DMS53 treated with DMSO at 0.1 percent for 48 hours (cell line): ENCODE results near the gene AHCYL1.

Experiments
- DNase-seq: peaks from one replicate; lab custom pipeline; 2025; ENCODE audit not compliant: unreplicated experiment; lab: John Stamatoyannopoulos, UW

Gene AHCYL1

DNA sequence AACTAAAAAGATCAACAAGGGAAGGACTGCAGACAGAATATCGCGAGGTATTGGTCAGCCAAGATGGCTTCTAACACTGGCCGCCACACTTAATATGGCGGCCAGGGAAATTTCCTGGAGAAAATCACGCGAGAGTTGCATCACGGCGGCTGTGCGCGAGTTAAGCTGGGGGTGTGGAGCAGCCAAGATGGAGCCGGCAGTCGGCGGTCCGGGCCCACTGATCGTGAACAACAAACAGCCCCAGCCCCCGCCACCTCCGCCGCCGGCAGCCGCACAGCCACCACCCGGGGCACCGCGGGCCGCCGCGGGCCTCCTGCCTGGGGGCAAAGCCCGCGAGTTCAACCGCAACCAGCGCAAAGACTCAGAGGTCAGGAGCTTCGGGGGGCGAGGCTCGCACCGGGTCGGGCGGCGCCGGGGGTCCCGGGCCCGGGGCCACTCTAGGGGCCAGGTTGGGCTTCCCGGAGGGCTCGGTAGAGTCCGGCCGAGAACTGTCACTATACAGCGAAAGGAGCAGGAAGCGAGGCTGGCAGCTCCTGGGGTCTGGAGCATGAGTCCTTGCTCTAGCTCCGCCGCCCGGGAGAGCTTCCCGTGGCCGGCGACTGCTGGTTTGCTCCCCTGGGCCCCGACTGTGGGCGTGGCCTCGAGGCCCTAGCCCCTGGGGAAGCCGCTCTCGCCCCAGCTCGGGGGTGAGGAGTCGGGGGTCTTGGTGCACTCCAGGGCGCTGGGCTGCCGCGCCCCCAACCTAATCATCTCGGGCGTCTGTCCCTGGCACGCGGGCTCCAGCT is 50.1 kb downstream of the AHCYL1 start, which contains the start of gene STRIP1:
TSS of gene STRIP1 (plus strand) at position 174 of the 785 bp plus-strand sequence. CDS start at position 188, 14 bp downstream.
- DNase-seq: peak; percentile 96

DNA sequence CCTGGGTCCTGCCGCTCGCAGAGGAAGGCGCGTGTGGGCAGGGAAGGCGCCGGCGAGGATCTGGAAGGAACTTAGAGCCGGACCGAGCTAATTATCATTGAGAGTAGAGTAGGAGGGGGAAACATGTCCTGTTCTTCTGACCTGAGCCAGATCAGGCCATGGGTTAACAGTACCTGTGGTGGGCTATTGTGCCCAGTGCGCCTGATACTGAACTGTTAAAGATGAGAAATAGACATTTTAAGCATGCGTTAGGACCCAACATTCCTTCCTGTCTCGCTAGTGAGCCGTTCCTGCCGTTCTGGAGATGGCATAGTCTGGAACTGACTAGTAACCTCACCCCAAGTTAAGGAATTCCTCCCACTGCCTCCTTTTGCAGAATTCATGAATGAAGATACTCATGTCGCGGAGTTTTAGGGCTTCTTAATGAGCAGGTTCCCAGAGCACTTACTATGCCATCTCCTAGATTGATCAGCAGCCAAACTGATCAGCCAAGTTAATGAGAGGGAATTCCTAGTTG is 50.7 kb downstream of the AHCYL1 start:
- no peak for DNase-seq

DNA sequence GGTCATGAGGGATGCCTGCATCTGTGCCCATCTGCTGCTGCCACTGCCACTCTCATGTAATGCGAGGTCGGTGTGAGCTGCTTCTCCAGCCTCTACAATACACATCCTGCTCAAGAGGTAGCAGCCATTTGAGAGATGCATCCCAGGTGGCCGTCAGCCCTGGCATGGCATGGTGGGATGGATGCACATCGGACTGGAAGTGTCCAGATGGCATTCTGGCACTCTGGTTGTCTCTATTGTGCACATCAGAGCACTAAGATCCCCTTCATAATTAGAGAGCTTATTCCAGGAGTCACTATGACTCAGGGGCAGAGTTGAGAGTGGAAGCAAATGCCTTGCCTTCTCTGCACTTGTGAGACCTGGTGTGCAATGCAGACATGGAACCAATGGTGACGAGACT is 53.7 kb downstream of the AHCYL1 start:
- DNase-seq: no peak

DNA sequence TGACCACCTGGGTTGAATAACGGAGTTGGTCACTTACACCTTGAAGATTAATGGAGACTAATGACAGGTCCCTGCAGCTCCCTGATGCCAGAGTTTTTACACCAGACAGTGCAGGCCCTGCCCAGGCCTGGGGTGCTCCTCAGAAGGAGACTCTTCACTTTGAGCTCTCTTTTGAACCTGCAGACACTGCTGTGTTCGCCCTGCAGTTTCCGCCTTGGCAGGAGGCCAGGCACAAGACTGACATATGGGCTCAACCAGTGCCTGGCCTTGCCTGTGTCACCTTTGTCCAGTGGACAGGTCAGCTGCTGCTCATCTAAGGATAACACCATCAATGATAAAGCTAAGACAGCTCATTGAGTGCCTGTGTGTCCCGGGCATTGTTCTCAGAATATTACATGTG is 55.1 kb downstream of the AHCYL1 start:
- DNase-seq: no peak

DNA sequence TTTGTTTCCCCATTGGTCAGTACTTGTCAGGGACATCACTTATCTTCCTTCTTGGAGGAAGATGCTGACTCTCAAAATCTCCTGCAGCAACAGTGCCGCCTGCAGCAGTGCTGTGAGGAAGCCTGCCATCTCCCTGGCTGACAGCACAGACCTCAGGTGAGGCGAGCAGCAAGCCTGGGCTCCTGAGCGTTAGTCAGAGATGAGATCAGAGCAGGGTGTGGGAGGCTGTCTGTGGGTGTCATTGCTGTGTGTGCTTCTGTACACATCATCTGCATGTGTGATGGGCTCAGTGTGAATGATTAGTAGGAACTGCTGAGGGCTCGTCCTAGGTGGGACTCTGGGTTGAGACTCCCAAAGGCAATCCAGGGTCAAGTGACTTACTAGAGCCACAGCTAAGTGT is 56.0 kb downstream of the AHCYL1 start:
- DNase-seq: no peak

DNA sequence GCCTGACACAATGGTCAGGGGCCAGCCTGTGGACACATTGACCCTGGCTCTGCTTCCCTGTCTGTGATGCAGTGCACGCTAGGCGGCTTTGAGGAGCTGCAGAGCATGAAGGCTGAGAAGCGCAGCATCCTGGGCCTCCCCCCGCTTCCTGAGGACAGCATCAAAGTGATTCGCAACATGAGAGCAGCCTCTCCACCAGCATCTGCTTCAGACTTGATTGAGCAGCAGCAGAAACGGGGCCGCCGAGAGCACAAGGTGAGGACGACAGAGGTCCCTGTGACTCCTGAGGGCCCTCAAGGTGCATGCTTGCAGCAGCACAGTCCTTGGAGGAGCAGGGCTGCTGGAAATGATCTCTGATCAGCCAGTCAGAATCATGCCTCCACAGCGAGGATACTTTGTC is 58.5 kb downstream of the AHCYL1 start:
- no peak for DNase-seq

DNA sequence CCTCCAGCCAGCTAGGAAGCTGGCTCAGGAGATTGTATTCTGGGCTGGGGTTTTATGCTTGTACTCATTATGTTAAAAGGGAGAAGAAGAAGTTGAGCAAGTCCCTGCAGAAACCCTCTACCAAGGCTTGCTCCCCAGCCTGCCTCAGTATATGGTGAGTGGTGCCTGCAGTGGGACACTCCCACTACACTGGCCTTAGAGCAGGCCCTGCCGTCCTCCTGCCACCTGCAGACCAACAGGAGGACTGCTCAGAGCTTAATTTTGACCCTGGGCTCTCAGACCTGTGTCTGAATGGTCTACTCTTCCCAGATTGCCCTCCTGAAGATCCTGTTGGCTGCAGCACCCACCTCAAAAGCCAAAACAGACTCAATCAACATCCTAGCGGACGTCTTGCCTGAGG is 62.9 kb downstream of the AHCYL1 start:
- DNase-seq: no peak

DNA sequence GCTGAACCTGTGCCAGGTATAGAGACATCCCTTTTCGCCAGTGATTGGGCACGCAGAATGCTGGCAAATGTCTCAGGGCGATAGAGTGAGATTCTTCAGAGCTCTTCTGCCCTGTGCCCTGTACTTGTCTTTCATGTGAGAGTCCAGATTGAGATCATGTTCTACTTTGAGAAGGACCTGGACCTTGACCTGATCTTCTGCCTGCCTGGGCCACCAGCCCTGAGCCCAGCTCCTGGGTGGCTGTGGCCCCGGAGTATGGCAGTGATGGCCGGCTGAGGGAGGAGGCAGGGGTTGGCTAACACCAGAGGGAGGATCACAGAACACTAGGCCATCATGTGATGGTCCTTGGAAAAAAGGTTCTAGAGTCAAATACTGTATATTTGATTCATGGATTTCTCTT is 63.7 kb downstream of the AHCYL1 start:
- no peak for DNase-seq

DNA sequence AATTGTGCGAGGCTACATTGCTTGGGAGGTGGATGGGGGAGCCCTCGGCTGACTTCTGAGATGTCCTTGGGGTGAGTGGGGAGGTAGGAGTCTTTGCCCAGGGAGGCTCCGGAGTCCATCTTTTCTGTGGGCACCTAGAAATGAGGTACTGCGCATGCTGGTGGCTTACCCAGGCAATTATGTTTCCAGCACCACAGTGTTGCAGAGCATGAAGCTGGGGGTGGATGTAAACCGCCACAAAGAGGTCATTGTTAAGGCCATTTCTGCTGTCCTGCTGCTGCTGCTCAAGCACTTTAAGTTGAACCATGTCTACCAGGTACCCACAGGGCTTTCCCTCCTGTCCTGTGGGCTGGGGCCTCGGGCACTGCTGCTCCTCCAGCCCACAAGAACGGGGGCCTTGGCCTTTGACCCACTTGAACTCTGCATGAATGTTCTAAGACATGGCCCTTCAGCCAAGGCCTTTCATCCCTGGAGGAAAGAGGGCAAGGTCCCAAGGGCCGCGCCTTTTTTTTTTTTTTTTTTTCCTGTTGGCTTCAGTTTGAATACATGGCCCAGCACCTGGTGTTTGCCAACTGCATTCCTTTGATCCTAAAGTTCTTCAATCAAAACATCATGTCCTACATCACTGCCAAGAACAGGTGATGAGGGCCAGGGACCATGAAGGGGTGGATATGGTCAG is 64.5 kb downstream of the AHCYL1 start:
- peak; percentile 47 for DNase-seq

DNA sequence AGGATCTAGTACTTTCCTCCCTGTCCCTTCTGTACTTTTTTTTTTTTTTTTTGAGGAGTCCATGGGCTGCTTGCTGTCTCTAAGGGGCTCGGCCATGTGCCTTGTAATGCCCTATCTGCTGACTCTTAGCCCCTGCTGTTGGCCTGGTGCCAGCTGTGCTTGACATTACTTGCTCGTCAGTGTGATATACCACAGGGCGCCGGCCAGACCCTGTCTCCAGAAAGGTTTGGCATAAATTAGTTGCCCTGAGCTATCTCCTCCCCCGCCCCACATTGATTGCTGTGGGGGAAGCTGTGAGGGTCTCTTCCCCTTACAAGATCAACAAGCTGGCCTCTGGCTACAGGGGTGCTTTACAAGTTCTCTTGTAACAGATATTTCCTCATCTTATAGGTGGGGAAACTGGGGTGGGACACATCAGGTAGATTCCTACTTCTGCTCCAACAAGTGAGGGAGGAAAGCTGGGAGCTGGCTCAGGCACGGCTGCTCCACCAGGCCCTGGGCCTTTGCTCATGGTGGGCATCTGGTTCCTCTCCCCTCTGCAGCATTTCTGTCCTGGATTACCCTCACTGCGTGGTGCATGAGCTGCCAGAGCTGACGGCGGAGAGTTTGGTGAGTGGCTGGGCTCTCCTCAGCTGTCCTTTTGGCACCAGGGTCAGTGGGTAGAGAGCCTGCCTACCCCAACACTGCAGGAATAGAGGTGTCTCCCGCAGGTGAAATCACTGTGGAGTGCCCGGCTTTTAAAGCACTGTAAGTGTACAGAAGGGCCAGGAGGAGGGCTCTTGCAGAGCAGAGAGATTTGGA is 65.4 kb downstream of the AHCYL1 start:
- no peak for DNase-seq

DNA sequence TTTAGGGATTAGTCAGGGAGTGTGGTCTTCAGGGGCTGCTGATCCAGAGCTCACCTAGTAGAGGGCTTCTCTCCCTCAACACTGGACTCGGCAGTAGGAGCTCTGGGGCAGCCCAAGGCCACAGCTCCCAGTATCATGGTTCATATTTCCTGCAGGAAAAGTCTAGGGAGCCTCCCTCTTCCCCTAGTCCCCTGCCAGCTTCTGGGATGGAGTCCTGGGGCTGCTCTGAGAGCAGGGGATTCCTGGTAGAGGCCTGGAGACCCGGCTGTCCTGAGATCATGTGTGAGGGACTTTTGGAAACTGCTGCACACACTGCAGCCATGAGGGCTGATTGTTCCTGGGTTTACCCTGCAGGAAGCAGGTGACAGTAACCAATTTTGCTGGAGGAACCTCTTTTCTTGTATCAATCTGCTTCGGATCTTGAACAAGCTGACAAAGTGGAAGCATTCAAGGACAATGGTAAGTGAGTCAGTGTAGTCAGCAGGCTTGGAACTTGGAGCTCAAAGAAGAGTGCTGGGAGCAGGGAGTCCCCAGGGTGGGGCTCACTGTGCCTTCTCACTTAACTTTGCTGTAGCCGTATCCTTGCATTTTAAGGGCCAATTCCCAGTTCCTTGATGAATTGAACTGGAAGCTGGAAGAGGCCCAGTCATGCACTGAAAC is 66.2 kb downstream of the AHCYL1 start:
- DNase-seq: no peak

DNA sequence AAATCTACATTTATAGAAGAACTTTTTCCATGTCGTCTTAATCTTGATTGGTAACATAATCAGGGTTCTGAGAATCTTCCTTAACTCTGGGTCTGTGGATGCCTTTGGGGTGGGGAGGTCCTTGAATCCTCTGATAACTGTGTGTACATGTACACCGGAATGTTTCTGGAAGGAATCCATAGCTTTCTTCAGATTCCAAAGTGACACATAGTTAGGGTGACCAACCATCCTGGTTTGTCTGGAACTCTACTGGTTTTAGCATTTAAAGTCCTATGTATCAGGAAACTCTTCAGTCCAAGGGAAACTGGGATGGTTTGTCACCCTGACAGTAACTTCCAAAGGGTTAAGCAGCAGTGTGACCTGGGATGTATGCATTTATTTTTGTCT is 66.7 kb downstream of the AHCYL1 start:
- no peak for DNase-seq

DNA sequence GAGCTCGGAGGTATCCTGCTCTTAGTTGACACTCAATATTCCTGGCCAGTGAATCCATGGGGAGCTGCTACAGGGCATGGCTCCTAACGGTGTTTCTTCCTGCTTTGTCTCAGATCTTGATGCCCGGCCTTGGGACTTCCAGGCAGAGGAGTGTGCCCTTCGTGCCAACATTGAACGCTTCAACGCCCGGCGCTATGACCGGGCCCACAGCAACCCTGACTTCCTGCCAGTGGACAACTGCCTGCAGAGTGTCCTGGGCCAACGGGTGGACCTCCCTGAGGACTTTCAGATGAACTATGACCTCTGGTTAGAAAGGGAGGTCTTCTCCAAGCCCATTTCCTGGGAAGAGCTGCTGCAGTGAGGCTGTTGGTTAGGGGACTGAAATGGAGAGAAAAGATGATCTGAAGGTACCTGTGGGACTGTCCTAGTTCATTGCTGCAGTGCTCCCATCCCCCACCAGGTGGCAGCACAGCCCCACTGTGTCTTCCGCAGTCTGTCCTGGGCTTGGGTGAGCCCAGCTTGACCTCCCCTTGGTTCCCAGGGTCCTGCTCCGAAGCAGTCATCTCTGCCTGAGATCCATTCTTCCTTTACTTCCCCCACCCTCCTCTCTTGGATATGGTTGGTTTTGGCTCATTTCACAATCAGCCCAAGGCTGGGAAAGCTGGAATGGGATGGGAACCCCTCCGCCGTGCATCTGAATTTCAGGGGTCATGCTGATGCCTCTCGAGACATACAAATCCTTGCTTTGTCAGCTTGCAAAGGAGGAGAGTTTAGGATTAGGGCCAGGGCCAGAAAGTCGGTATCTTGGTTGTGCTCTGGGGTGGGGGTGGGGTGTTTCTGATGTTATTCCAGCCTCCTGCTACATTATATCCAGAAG is 69.2 kb downstream of the AHCYL1 start:
- peak; percentile 28 for DNase-seq

DNA sequence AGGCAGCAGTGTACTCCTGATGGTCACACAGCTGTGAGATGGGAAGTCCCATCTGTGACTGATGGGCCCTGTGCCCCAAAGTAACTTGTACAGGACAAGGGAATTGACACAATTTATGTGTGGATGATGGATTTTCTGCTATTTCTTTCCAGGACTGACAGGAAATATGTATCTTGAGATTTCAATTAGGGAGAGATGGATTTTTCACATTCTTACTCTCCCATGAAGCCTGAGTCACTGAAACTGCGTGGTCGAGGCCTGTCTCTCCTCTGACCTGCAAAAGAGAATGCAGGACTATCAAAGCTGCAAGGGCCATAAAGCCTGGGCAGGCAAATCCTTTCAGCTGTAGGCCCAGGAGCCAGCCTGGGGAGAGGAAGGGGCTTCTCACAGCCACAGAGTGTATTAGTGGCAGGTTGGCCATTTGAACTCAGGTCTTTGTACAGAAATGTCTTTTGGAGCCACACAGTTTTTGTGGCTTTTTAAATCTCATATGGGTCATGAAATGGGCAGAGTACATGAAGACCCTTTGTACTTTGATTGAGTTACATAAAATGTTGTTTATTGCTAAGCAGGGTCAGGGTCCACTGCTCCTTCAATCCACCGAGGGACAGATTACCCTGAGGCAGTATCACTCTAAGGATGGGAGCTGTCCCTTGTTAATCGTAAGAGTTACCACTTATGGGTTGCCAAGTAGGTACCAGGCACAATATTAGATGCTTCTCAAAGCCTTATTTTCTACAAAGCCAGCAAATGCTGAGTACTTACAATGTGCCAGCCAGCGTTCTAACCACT is 71.1 kb downstream of the AHCYL1 start:
- no peak for DNase-seq

DNA sequence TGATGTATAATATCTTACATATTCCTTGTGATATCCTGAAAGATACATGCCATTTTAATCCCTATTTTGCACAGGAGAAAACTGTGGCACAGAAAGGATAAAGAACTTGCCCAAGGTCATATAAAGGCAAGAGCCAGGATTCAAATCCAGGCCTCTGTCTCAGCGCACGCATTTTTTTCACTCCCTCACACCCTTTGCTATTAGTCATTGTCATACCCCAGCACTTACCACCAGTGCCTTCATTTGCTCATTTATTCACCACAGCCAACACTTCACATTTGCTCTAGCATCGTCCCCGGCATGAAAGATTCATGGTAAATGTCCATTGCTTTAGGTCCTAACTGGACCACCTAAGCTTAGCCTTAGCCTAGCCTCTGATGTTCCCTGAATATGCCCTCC is 71.7 kb downstream of the AHCYL1 start:
- DNase-seq: no peak

DNA sequence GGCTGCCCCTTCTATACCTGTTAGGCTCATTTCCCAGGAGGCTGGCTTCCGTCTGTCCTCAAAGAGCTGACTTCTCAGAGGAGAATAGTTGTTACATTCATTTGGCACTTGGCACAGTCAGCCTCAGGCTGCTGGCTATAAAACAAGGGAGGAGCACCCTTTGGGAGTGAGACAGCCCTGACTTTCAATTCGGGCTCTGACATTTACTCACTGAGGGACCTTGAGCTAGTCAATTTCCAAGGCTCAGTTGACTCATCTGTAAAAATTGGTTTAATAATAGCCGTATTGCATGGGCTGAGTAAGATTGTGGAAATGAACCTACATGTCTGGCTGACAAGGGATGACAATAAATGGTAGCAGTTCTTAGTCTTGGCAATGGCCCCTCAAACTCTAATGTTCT is 72.2 kb downstream of the AHCYL1 start:
- DNase-seq: no peak

DNA sequence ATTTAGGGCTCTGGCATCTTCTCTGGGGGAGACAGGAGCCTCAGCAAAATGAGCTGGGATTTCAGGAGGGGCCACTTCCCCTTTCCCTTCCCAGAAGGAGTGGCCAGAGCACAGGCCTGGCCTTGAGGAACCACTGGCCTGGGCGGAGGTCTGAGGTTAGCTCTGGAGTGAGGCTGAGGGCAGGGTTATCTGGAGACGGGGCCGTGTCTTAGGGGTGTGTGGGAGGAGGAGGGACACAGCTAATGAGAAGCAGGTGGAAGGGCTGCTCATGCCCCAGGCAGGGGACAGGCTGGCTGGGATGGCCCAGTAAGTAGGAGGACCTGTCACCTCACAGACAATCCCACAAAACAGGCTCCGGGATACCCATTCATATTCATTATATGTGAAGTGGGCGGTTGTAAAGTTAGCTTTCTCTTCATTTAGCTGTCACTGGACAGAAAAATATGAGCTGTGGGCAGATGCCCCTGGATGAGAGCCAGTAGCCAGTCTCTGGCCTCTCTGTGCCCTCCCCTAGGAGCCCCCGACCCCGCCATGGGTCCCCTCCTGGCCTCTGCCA is 73.5 kb downstream of the AHCYL1 start:
- no peak for DNase-seq

DNA sequence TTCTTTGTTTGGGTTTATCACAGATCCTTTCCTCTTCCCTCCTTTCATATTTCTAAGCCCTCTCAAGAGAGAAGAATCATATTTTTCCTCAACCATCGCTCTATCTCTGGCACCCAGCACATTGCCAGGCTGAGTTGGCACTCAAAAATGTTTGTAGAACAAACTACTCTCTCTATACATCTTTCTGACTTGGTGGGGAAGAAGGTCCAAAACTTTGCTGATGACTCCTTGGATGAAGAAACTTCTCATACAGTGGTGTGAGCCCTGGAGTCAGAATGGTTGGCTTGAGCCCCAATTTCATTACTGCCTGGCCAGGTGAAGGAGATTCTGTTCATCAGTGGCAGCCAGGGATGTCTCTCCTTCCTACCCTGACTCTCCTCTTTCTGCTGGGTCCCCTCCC is 74.0 kb downstream of the AHCYL1 start:
- no peak for DNase-seq
